Activated CD8-positive, alpha-beta T cell treated with anti-CD3 and anti-CD28 coated beads for 36 hours (primary cell): Measurements from ENCODE around the gene UGT1A9. TPM values are rescaled to one million over a fixed set of nuclear protein-coding genes. Genes with fewer than 3 reads are reported as not detected.

Experiments
- ATAC-seq: fragments of 200-7000 bp; cut with Tn5 transposase; one replicate; pipeline ENCODE4 v1.10.0; 2021; ENCODE audit warnings: mild to moderate bottlenecking, moderate library complexity
- CTCF ChIA-PET: fragments of 350-600 bp; sonication (Branson Sonifier 250); formaldehyde crosslinking; loops from one replicate; lab custom pipeline; 2021; ENCODE audit warnings: antibody characterized with exemption; lab: Charles Lee
- POLR2A ChIA-PET: fragments of 350-600 bp; sonication (Branson Sonifier 250); formaldehyde crosslinking; loops from one replicate; lab custom pipeline; 2021; ENCODE audit warnings: antibody characterized with exemption; lab: Charles Lee
- DNase-seq: peaks from one replicate; pipeline ENCODE4 v3.0.0-alpha.2; 2020
- H3K27ac Mint-ChIP-seq: one replicate; pipeline ENCODE4 v1.8.0; 2021; ENCODE audit warnings: mild to moderate bottlenecking, mixed read lengths
- H3K27me3 Mint-ChIP-seq: one replicate; pipeline ENCODE4 v1.8.0; 2021; ENCODE audit warnings: mixed read lengths
- H3K36me3 Mint-ChIP-seq: one replicate; pipeline ENCODE4 v1.8.0; 2021; ENCODE audit warnings: low read depth, mixed read lengths
- H3K4me1 Mint-ChIP-seq: one replicate; pipeline ENCODE4 v1.8.0; 2021; ENCODE audit warnings: low read depth, mixed read lengths
- H3K4me3 Mint-ChIP-seq: one replicate; pipeline ENCODE4 v1.8.0; 2021; ENCODE audit warnings: mild to moderate bottlenecking, moderate library complexity, mixed read lengths
- H3K9me3 Mint-ChIP-seq: one replicate; pipeline ENCODE4 v1.8.0; 2021; ENCODE audit warnings: mixed read lengths
- CTCF ChIP-seq: fragments of 200-600 bp; IDR thresholded peaks from one replicate; pipeline ENCODE4 v1.8.0; 2022; ENCODE audit warnings: antibody characterized with exemption, mild to moderate bottlenecking
- intact Hi-C: fragments of 100-400 bp; cut with micrococcal nuclease; formaldehyde crosslinking; loops from one replicate; pipeline ENCODE4 v1.10.0; 2022
- total RNA-seq, 2 experiments: library from RNA; stranded (reverse); gene quantifications; one replicate each; pipeline ENCODE4 v1.2.3, GENCODE V29; 2021

The UGT1A9 gene
- total RNA-seq, 2 experiments from 2014 or later, result not detected

DNA sequence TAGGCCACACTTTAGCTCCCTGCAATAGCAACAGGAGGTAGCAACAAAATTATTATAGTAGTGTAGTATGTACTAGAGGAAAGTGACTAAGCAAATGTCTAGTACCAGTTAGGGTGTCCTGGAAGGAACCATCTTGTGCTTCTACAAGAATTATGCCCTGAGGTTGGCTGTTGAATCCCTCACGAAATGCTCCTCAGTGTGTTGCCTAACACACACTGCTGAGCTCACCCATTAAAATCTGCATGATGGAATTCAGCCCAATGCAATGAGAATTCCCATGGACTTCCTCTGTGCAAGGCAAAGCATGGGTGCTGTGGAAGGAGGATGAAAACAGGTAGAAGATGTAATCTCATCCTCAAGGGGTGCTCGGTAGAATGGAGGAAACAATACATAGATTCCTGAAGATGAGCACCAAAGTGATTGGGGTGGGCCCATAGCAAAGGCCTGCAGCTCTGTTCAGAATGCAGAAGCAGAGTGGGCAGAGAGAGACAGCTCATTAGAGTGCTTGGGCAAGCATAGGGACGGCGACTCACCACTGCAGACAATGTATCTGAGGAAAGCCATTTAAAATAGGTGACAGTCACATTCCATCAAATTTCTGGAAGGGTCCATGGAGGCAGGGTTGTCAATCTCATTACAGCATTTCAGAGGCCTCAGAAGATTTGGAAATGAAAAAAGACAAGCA is 8.8 kb downstream of the UGT1A9 start:
- Mint-ChIP-seq H3K27ac (no peak overlapping the region), H3K4me3 (no peak overlapping the region), H3K36me3 (no peaks in the 10 kb centered on the region), H3K9me3 (no peaks in the 10 kb centered on the region), H3K27me3 (peaks cover 4% of the 10 kb centered on the region), H3K4me1 (no peaks in the 10 kb centered on the region)
- CTCF ChIA-PET, result interaction anchor here (1.2 kb wide), 1 partner anchor 31 kb away, joined by 3 read pairs; no protein-coding TSS in a partner anchor
- TF ChIP-seq CTCF, result no peak
- no peak for ATAC-seq
- intact Hi-C loops, result no loop called here
- no peak for DNase-seq
- POLR2A ChIA-PET, result no interaction called here

- H3K36me3 Mint-ChIP-seq, result no peaks in the 10 kb centered on the region
- H3K4me1 Mint-ChIP-seq, result no peaks in the 10 kb centered on the region
- H3K27me3 Mint-ChIP-seq, result peaks cover 4% of the 10 kb centered on the region
- ATAC-seq, result no peak
- no peak for TF ChIP-seq CTCF
- intact Hi-C loops, result no loop called here
- H3K9me3 Mint-ChIP-seq, result no peaks in the 10 kb centered on the region
- no peak within 1 kb of the TSS for H3K27ac Mint-ChIP-seq
- DNase-seq, result no peak
- POLR2A ChIA-PET, result no interaction called here
- H3K4me3 Mint-ChIP-seq, result no peak within 1 kb of the TSS
- CTCF ChIA-PET, result no interaction called here
Observed at GRCh38 chr2:233681521-233682099, 9.9 kb downstream of the UGT1A9 start, which contains the start of gene UGT1A7. Gene UGT1A7, plus strand, starts transcription at chr2:233681901. Its CDS starts 37 bp downstream, at chr2:233681938.

DNA sequence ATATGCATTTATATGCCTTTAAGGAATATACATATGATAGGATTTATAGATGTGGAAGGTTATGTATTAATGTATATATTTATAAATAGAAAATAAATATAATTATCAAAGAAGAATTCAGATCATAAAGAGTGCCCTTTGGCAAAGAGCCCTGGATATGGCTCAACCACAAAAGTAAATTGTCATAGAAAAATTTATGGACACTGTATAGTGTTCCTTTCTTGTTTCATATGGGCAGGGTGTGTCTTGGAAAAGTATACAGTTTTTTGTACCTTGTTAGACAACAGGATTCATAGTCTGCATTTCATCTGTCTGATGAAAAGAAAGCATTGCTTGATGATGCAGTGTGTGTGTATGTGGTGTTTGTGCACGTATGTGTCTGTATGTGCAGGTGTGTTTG is 12.9 kb downstream of the UGT1A9 start:
- ChIA-PET CTCF (no interaction called here), POLR2A (no interaction called here)
- DNase-seq (no peak), ATAC-seq (no peak)
- no peaks in the 10 kb centered on the region for H3K4me1 Mint-ChIP-seq
- H3K27me3 Mint-ChIP-seq, result peaks cover 1% of the 10 kb centered on the region
- H3K9me3 Mint-ChIP-seq, result no peaks in the 10 kb centered on the region
- H3K4me3 Mint-ChIP-seq, result no peak overlapping the region
- TF ChIP-seq CTCF, result no peak
- intact Hi-C loops, result no loop called here
- H3K27ac Mint-ChIP-seq, result no peak overlapping the region
- no peaks in the 10 kb centered on the region for H3K36me3 Mint-ChIP-seq

DNA sequence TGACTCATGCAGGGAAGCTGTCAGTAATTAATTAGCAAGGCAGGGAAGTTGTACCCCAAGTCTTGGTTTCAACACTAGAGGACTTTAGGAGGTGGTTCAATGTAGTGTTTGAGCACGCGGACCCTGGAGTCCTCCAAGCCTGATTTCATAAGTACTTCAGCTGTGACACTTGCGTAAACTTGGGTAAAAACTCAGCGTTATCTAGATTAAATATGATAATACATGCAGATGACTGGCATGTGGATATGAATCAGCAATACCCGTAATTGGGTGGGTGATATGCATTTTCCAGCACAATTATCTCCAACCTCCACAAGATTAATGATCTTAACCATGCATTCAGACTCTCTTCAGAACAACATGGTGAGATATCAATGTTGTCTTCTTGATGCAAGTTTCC is 15.2 kb downstream of the UGT1A9 start:
- Mint-ChIP-seq H3K27me3 (no peaks in the 10 kb centered on the region), H3K9me3 (no peaks in the 10 kb centered on the region), H3K27ac (no peak overlapping the region), H3K4me3 (no peak overlapping the region), H3K36me3 (no peaks in the 10 kb centered on the region), H3K4me1 (no peaks in the 10 kb centered on the region)
- intact Hi-C loops, result no loop called here
- ChIA-PET POLR2A (no interaction called here), CTCF (no interaction called here)
- ATAC-seq (no peak), DNase-seq (no peak)
- TF ChIP-seq CTCF, result no peak

DNA sequence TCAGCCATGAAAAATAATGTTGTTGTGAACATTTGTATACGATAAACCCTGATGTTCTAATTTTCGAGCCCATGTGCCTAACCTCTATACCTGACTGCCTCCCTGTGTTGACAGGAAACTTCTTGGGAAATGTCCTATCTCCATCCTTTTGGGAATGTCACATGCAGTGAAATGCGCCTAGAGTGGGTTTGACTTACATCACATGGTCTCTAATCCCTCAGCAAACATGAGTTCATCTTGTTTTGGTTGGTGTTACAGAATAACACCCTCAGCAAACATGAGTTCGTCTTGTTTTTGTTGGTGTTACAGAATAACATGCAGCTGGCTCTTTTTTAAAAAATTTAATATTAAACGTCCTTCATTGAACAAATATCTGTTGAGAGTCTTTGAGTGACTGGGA is 16.6 kb downstream of the UGT1A9 start:
- ChIA-PET CTCF (no interaction called here), POLR2A (no interaction called here)
- TF ChIP-seq CTCF, result no peak
- Mint-ChIP-seq H3K27me3 (no peaks in the 10 kb centered on the region), H3K9me3 (no peaks in the 10 kb centered on the region), H3K4me1 (no peaks in the 10 kb centered on the region), H3K4me3 (no peak overlapping the region), H3K27ac (no peak overlapping the region), H3K36me3 (no peaks in the 10 kb centered on the region)
- intact Hi-C loops, result no loop called here
- no peak for ATAC-seq
- DNase-seq, result no peak
